ENCODE measurements around the gene UBA5.
"Not testable (repeated sequence)": the region's sequence is repeated elsewhere in the genome, so short reads cannot be mapped to it uniquely, and the experiment has no call there.

The UBA5 gene

DNA sequence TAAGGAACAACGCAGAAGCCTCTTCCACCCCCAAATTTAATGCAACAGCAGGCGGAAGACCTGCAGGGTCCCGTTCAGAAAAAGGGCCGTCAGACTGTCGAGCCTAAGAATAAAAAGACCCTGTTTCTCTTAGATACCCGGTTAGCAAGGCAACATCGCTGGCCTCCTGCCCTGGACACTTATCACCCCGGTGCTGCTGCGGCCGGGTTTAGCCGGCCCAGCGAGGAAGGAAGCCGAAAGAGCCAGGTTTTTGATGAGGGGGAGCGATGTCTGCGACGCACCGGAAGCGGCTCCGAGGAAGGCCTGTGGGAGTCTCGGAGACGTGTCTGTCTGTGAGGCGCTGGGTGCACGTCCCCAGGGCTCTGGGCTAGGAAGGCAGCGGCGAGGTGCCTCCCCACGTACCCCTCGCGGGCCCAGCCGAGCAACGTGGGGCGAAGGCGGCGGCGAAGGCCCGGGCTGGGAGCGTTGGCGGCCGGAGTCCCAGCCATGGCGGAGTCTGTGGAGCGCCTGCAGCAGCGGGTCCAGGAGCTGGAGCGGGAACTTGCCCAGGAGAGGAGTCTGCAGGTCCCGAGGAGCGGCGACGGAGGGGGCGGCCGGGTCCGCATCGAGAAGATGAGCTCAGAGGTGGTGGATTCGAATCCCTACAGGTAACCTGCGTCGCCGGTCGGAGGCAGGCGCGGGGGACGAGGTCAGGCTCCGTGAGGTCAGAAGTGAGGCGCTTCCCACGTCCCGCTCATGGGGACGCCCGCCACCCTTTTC lies at the start of gene UBA5:
TSS of gene UBA5 (plus strand) at position 278 of the 759 bp plus-strand sequence. CDS start at position 487, 209 bp downstream.
- Histone ChIP-seq H3K27ac (ENCODE audit: low read depth, low read length) (peak within 1 kb of the TSS; percentile 63), H3K9ac (ENCODE audit: low read length) (peak within 1 kb of the TSS; percentile 97), H3K9me3 (ENCODE audit: control insufficient read depth, insufficient read depth, low read depth, low read length) (no peaks in the 10 kb centered on the region), H3K4me1 (ENCODE audit: control insufficient read depth, insufficient read depth, low read length) (no peaks in the 10 kb centered on the region), H3K4me3 (ENCODE audit: low read depth, low read length) (peak within 1 kb of the TSS; percentile 92), H3K27me3 (ENCODE audit: control insufficient read depth, insufficient read depth, low read length) (no peaks in the 10 kb centered on the region), H3K36me3 (ENCODE audit: control insufficient read depth, insufficient read depth, low read length) (no peaks in the 10 kb centered on the region)

DNA sequence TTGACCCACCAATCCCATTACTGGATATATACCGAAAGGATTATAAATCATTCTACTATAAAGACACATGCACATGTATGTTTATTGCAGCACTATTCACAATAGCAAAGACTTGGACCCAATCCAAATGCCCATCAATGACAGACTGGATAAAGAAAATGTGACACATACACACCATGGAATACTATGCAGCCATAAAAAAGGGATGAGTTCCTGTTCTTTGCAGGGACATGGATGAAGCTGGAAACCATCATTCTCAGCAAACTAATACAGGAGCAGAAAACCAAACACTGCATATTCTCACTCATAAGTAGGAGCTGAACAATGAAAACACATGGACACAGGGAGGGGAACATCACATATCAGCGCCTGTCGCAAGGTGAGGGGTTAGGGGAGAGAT lies 44.8 kb upstream of the UBA5 start:
- H3K36me3 ChIP-seq (ENCODE audit: control insufficient read depth, insufficient read depth, low read length); H3K27me3 ChIP-seq (ENCODE audit: control insufficient read depth, insufficient read depth, low read length); H3K4me3 ChIP-seq (ENCODE audit: low read depth, low read length); H3K27ac ChIP-seq (ENCODE audit: low read depth, low read length); H3K9me3 ChIP-seq (ENCODE audit: control insufficient read depth, insufficient read depth, low read depth, low read length); H3K4me1 ChIP-seq (ENCODE audit: control insufficient read depth, insufficient read depth, low read length); H3K9ac ChIP-seq (ENCODE audit: low read length): not testable (repeated sequence)

DNA sequence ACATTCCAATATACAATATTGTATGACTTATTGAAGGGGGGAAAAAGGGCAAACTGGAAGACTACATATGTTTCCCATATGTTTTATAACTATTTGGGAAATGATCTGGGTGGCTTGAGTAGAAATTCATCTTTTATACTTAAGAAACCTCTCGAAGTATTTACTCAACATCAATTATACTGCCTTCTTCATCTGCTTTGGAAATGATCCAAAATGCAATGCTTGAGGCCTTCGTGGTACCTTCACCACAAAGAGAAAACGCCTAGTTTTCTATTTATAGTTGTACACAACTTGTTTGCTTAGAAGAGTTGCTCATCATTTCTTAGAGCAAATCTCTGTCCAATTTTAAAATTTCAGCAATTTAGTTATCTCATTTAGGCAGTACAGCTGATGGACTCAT lies 44.2 kb upstream of the UBA5 start:
- no peaks in the 10 kb centered on the region for H3K9me3 ChIP-seq (ENCODE audit: control insufficient read depth, insufficient read depth, low read depth, low read length)
- H3K36me3 ChIP-seq (ENCODE audit: control insufficient read depth, insufficient read depth, low read length), result 0 out of 2 replicates have a peak, but pooled peaks cover 2% of the 10 kb centered on the region
- H3K4me1 ChIP-seq (ENCODE audit: control insufficient read depth, insufficient read depth, low read length), result no peaks in the 10 kb centered on the region
- no peaks in the 10 kb centered on the region for H3K27me3 ChIP-seq (ENCODE audit: control insufficient read depth, insufficient read depth, low read length)
- no peak overlapping the region for H3K27ac ChIP-seq (ENCODE audit: low read depth, low read length)
- no peak overlapping the region for H3K9ac ChIP-seq (ENCODE audit: low read length)
- H3K4me3 ChIP-seq (ENCODE audit: low read depth, low read length), result no peak overlapping the region

DNA sequence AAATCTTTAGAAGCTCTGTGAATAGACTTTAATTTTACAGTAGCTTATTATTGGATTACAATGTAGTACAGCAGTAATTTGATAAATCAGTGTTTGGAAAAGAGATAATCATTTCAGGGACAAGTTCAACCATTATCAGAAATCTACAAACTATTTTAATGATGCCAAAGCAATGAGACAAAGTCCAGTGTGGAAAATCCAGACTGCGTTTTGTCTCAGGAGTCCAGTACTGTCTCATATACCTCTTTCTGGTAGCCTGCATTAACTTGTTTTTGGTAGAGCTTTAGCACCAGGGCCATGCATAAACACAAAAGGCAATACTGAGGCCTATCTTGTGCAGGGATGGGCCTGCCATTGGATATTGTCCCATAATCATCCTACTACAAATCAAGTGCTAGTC lies 43.3 kb upstream of the UBA5 start:
- H3K4me3 ChIP-seq (ENCODE audit: low read depth, low read length), result no peak overlapping the region
- H3K27me3 ChIP-seq (ENCODE audit: control insufficient read depth, insufficient read depth, low read length), result no peaks in the 10 kb centered on the region
- no peaks in the 10 kb centered on the region for H3K4me1 ChIP-seq (ENCODE audit: control insufficient read depth, insufficient read depth, low read length)
- no peak overlapping the region for H3K27ac ChIP-seq (ENCODE audit: low read depth, low read length)
- H3K9me3 ChIP-seq (ENCODE audit: control insufficient read depth, insufficient read depth, low read depth, low read length), result no peaks in the 10 kb centered on the region
- H3K9ac ChIP-seq (ENCODE audit: low read length), result no peak overlapping the region
- H3K36me3 ChIP-seq (ENCODE audit: control insufficient read depth, insufficient read depth, low read length), result 0 out of 2 replicates have a peak, but pooled peaks cover 2% of the 10 kb centered on the region

DNA sequence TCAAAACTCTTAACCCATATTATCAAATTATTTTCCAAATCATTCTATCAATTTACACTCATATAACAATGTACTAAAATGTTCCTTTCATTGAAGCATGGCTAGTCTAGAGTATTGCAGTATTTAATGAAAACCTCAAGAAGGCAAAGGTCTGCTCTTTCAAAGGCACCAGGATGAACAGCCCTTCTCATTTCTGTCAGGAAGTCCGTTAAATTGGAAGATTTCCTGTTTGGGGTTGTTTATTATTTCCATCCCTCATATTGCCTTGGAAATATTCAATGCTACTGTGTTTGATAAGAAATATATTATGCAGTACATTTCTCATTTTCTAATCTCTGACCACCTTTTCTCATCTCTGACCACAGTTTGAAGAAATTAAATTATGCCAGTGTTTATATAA lies 38.0 kb upstream of the UBA5 start:
- H3K27me3 ChIP-seq (ENCODE audit: control insufficient read depth, insufficient read depth, low read length), result no peaks in the 10 kb centered on the region
- H3K36me3 ChIP-seq (ENCODE audit: control insufficient read depth, insufficient read depth, low read length), result peaks cover 16% of the 10 kb centered on the region

DNA sequence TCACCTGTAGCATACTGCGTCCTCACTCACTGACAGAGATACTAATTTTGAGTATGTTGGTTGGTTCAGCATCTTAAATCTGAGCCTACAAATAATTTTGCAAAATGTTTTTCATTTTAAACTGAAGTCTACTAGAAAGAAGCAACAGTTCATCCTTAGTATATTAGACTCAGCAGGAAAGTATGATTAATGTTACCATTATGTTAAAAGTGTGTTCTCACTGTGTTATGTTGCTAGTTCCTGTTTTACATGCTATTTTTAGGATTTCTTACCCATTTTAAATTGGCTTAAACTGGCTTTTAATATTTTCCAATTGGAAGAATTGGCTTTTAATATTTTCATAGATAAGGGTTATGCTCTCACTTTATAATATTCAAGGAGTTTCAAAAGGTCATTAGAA lies 37.4 kb upstream of the UBA5 start:
- Histone ChIP-seq H3K4me3 (ENCODE audit: low read depth, low read length) (no peak overlapping the region), H3K27ac (ENCODE audit: low read depth, low read length) (no peak overlapping the region), H3K36me3 (ENCODE audit: control insufficient read depth, insufficient read depth, low read length) (peaks cover 21% of the 10 kb centered on the region), H3K9me3 (ENCODE audit: control insufficient read depth, insufficient read depth, low read depth, low read length) (no peaks in the 10 kb centered on the region), H3K4me1 (ENCODE audit: control insufficient read depth, insufficient read depth, low read length) (peaks cover 13% of the 10 kb centered on the region), H3K9ac (ENCODE audit: low read length) (no peak overlapping the region), H3K27me3 (ENCODE audit: control insufficient read depth, insufficient read depth, low read length) (no peaks in the 10 kb centered on the region)

More for the DNA sequence above, 38.0 kb upstream of the UBA5 start:
- Histone ChIP-seq H3K9ac (ENCODE audit: low read length) (no peak overlapping the region), H3K9me3 (ENCODE audit: control insufficient read depth, insufficient read depth, low read depth, low read length) (no peaks in the 10 kb centered on the region), H3K27ac (ENCODE audit: low read depth, low read length) (no peak overlapping the region), H3K4me1 (ENCODE audit: control insufficient read depth, insufficient read depth, low read length) (peaks cover 11% of the 10 kb centered on the region), H3K4me3 (ENCODE audit: low read depth, low read length) (no peak overlapping the region)

DNA sequence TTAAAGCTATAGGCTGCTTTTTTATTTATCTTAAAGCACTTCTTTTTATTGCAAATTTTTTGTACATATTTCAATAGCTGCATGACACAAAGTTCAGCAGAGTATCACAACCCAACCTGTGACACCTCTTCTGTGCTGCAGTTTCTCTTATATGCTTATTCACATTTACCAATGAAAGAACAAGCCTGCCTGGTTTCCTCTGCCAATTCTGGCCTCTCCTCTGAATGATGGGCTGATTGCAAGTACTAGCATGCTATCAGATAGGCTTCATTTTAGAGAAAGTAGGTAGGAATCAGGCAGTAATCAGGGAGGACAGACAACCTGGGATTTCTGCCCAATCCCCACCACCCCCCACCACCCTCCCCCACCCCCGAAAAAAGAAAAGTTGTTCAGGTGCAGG lies 36.5 kb upstream of the UBA5 start:
- Histone ChIP-seq H3K4me1 (ENCODE audit: control insufficient read depth, insufficient read depth, low read length) (peaks cover 13% of the 10 kb centered on the region), H3K4me3 (ENCODE audit: low read depth, low read length) (no peak overlapping the region), H3K27ac (ENCODE audit: low read depth, low read length) (no peak overlapping the region)

DNA sequence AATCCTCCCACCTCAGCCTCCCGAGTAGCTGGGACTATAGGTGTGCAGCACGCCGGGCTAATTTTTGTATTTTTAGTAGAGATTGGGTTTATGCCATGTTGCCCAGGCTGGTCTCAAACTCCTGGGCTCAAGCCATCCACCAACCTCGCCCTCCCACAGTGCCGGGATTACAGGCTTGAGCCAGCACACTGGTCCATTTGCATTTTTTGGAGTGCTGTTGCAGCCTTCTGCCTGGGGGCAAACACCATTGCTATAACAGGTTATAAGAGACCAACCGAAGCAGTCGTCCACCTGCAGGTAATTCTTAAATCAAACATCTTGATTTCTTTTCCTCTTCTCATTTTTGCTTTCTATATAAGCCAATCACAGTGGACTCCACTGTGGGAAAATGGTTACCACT lies 35.3 kb upstream of the UBA5 start:
- H3K9ac ChIP-seq (ENCODE audit: low read length), result no peak overlapping the region
- H3K27me3 ChIP-seq (ENCODE audit: control insufficient read depth, insufficient read depth, low read length), result no peaks in the 10 kb centered on the region
- no peaks in the 10 kb centered on the region for H3K9me3 ChIP-seq (ENCODE audit: control insufficient read depth, insufficient read depth, low read depth, low read length)
- H3K4me1 ChIP-seq (ENCODE audit: control insufficient read depth, insufficient read depth, low read length), result peaks cover 13% of the 10 kb centered on the region
- H3K36me3 ChIP-seq (ENCODE audit: control insufficient read depth, insufficient read depth, low read length), result peaks cover 27% of the 10 kb centered on the region
- no peak overlapping the region for H3K4me3 ChIP-seq (ENCODE audit: low read depth, low read length)
- H3K27ac ChIP-seq (ENCODE audit: low read depth, low read length), result no peak overlapping the region

More for the DNA sequence above, 36.5 kb upstream of the UBA5 start:
- no peak overlapping the region for H3K9ac ChIP-seq (ENCODE audit: low read length)
- peaks cover 27% of the 10 kb centered on the region for H3K36me3 ChIP-seq (ENCODE audit: control insufficient read depth, insufficient read depth, low read length)
- H3K27me3 ChIP-seq (ENCODE audit: control insufficient read depth, insufficient read depth, low read length), result no peaks in the 10 kb centered on the region
- no peaks in the 10 kb centered on the region for H3K9me3 ChIP-seq (ENCODE audit: control insufficient read depth, insufficient read depth, low read depth, low read length)

DNA sequence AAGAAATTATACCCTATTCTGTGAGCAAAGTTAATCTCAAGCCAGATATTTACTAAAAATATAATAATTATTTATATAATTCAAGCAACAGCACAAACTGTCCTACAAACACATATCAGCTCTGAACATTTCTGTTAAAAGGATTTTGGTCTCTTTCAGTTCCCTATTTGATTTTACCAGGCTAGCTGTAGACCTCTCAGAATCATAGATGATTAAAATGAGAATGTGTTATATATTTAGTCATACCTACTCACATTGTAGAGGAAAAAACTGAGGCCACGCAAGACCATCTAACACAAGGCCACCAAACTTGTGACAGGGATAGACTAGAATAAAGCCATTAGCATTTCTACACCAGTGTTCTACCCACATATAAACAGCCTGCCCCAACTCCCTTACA lies 34.5 kb upstream of the UBA5 start:
- Histone ChIP-seq H3K27ac (ENCODE audit: low read depth, low read length) (0 out of 2 replicates have a peak overlapping the region, but pooled peaks have one; percentile 95), H3K4me1 (ENCODE audit: control insufficient read depth, insufficient read depth, low read length) (peaks cover 13% of the 10 kb centered on the region), H3K4me3 (ENCODE audit: low read depth, low read length) (no peak overlapping the region), H3K9me3 (ENCODE audit: control insufficient read depth, insufficient read depth, low read depth, low read length) (no peaks in the 10 kb centered on the region), H3K36me3 (ENCODE audit: control insufficient read depth, insufficient read depth, low read length) (peaks cover 27% of the 10 kb centered on the region), H3K9ac (ENCODE audit: low read length) (no peak overlapping the region), H3K27me3 (ENCODE audit: control insufficient read depth, insufficient read depth, low read length) (no peaks in the 10 kb centered on the region)

DNA sequence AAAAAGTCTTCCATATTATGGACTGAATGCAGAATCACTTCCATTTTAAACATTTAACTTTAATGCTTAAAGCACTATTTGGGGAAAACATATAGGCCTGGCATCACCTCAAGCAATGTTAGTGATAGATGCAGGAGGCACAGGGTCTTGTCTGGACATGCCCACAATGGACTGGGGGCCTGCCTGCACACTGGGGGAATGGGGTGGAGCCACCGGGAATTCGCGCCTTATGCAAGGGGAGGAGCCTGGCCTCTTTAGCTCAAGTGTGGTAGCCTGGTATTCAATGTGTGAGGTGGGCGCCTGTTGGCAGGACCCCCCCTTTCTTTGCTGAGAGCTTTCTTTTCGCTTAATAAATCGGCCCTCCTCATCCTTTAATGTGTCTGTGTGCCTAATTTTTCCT lies 33.2 kb upstream of the UBA5 start:
- Histone ChIP-seq H3K9ac (ENCODE audit: low read length) (no peak overlapping the region), H3K9me3 (ENCODE audit: control insufficient read depth, insufficient read depth, low read depth, low read length) (no peaks in the 10 kb centered on the region), H3K27ac (ENCODE audit: low read depth, low read length) (peak overlapping the region; percentile 95), H3K4me1 (ENCODE audit: control insufficient read depth, insufficient read depth, low read length) (peaks cover 13% of the 10 kb centered on the region), H3K36me3 (ENCODE audit: control insufficient read depth, insufficient read depth, low read length) (peaks cover 27% of the 10 kb centered on the region), H3K27me3 (ENCODE audit: control insufficient read depth, insufficient read depth, low read length) (no peaks in the 10 kb centered on the region), H3K4me3 (ENCODE audit: low read depth, low read length) (no peak overlapping the region)

DNA sequence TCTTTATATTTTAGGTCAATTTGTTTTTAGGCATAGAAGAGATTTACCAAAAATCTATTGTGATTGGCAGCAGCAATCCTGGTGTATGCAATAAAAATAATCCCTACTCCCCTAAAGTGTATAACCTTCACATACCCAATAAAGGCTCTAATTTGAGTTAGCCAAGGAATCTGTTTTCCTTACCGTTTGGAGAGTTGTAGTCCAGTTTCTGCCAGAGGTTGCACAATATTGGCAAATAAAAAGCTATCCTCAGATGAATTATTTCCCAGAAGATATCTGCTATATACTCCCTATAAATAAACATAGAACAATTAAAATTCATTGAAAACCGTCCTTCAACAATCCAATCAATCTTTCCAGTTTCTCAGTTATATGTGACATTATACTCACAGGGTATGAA lies 32.0 kb upstream of the UBA5 start:
- H3K9ac ChIP-seq (ENCODE audit: low read length), result no peak overlapping the region
- no peaks in the 10 kb centered on the region for H3K27me3 ChIP-seq (ENCODE audit: control insufficient read depth, insufficient read depth, low read length)
- H3K36me3 ChIP-seq (ENCODE audit: control insufficient read depth, insufficient read depth, low read length), result peaks cover 25% of the 10 kb centered on the region
- H3K4me1 ChIP-seq (ENCODE audit: control insufficient read depth, insufficient read depth, low read length), result peaks cover 13% of the 10 kb centered on the region
- no peaks in the 10 kb centered on the region for H3K9me3 ChIP-seq (ENCODE audit: control insufficient read depth, insufficient read depth, low read depth, low read length)
- H3K27ac ChIP-seq (ENCODE audit: low read depth, low read length), result no peak overlapping the region
- H3K4me3 ChIP-seq (ENCODE audit: low read depth, low read length), result no peak overlapping the region
